Fibroblast of lung (primary cell): ENCODE results near the gene STRBP. TPM values are rescaled to one million over a fixed set of nuclear protein-coding genes. Genes with fewer than 3 reads are reported as not detected.

Experiments
- DNase-seq, 2 donors: peaks; one replicate each; pipeline versions ENCODE4 v3.0.0 to v3.0.0-alpha.2; 2010; ENCODE audit warnings: low read depth in 2 of 2
- H2AFZ ChIP-seq: 2 replicates; pipeline ENCODE4 v1.5.1; 2012; ENCODE audit warnings: low read length, control low read depth, inconsistent platforms
- H3K27ac ChIP-seq: 2 replicates; pipeline ENCODE4 v1.5.1; 2011; ENCODE audit warnings: low read length, control low read depth; ENCODE audit not compliant: insufficient read depth
- H3K27me3 ChIP-seq: 2 replicates; pipeline ENCODE4 v1.5.1; 2011; ENCODE audit warnings: mild to moderate bottlenecking, low read length; ENCODE audit not compliant: control insufficient read depth, insufficient read depth
- H3K36me3 ChIP-seq: 2 replicates; pipeline ENCODE4 v1.5.1; 2011; ENCODE audit warnings: low read length; ENCODE audit not compliant: control insufficient read depth, insufficient read depth
- H3K4me1 ChIP-seq: 2 replicates; pipeline ENCODE4 v1.5.1; 2011; ENCODE audit warnings: low read length; ENCODE audit not compliant: control insufficient read depth, insufficient read depth; ENCODE audit errors: extremely low read depth
- H3K4me2 ChIP-seq: 2 replicates; pipeline ENCODE4 v1.5.1; 2011; ENCODE audit warnings: low read length, control low read depth; ENCODE audit not compliant: insufficient read depth; ENCODE audit errors: extremely low read depth
- H3K4me3 ChIP-seq, 4 experiments: fragments of 200-600 bp in 1 of 4; sonication (generic) in 1 of 4; replicated peaks in 1 of 4; 2 replicates each; pipeline ENCODE4 v1.5.1; 2011 to 2016; ENCODE audit warnings: low read length in 4 of 4, low read depth in 3 of 4, mild to moderate bottlenecking in 3 of 4, control low read depth in 2 of 4, inconsistent platforms in 1 of 4, mixed read lengths in 1 of 4; ENCODE audit not compliant: insufficient read depth in 1 of 4; ENCODE audit errors: control extremely low read depth in 1 of 4
- H3K79me2 ChIP-seq: 2 replicates; pipeline ENCODE4 v1.5.1; 2012; ENCODE audit warnings: mild to moderate bottlenecking, low read length, inconsistent platforms; ENCODE audit not compliant: control insufficient read depth, insufficient read depth
- H3K9ac ChIP-seq: 2 replicates; pipeline ENCODE4 v1.5.1; 2011; ENCODE audit warnings: mild to moderate bottlenecking, low read length, control low read depth; ENCODE audit not compliant: insufficient read depth
- H3K9me3 ChIP-seq: 2 replicates; pipeline ENCODE4 v1.5.1; 2012; ENCODE audit warnings: low read depth, low read length; ENCODE audit not compliant: control insufficient read depth, insufficient read depth
- H4K20me1 ChIP-seq: 2 replicates; pipeline ENCODE4 v1.5.1; 2011; ENCODE audit warnings: low read length; ENCODE audit not compliant: control insufficient read depth, insufficient read depth; ENCODE audit errors: extremely low read depth
- EZH2 ChIP-seq: IDR thresholded peaks from 2 replicates; pipeline ENCODE4 v1.5.1; 2012; ENCODE audit warnings: low read length, control low read depth, mild to moderate bottlenecking; ENCODE audit errors: missing control alignments
- polyA plus RNA-seq, 2 donors: library from polyadenylated mRNA; depleted of rRNA in 1 of 2; stranded (reverse) in 1 of 2; unstranded in 1 of 2; fragments of >200 nt; gene quantifications; 2 replicates each; pipeline ENCODE4 v1.2.1, GENCODE V29; 2011 to 2012; ENCODE audit warnings: missing spikeins in 1 of 2
- total RNA-seq: library from RNA; depleted of rRNA; stranded (reverse); fragments of >200 nt; gene quantifications from 2 replicates; pipeline ENCODE4 v1.2.1, GENCODE V29; 2014
- TF ChIP-seq, protein P1 (sequence below), 2 donors: IDR thresholded peaks in 1 of 2; conservative IDR thresholded peaks in 1 of 2; 1 replicate in 1 of 2; 2 replicates in 1 of 2; pipeline ENCODE4 v1.5.1; 2011 to 2012; ENCODE audit warnings: low read length in 2 of 2, control low read depth in 1 of 2, inconsistent platforms in 1 of 2, low read depth in 1 of 2, mild to moderate bottlenecking in 1 of 2

STRBP gene
- total and polyA plus RNA-seq, 2 donors (not counting 1 experiment from before 2014, with no cell fraction given), result 3.3 to 5.9 TPM

GRCh38 chr9:123081824-123082223, 186.6 kb downstream of the STRBP start:
- Histone ChIP-seq H3K9ac (no peak overlapping the region), H3K4me1 (no peaks in the 10 kb centered on the region), H3K27ac (no peak overlapping the region), H4K20me1 (no peaks in the 10 kb centered on the region), H3K4me3 (no peak overlapping the region), H3K36me3 (peaks cover 2% of the 10 kb centered on the region), H3K9me3 (no peaks in the 10 kb centered on the region), H3K27me3 (no peaks in the 10 kb centered on the region), H2AFZ (no peak overlapping the region), H3K79me2 (no peaks in the 10 kb centered on the region), H3K4me2 (no peak overlapping the region)
- peak; percentile 43 to 58 for DNase-seq
- TF ChIP-seq, protein P1, sequence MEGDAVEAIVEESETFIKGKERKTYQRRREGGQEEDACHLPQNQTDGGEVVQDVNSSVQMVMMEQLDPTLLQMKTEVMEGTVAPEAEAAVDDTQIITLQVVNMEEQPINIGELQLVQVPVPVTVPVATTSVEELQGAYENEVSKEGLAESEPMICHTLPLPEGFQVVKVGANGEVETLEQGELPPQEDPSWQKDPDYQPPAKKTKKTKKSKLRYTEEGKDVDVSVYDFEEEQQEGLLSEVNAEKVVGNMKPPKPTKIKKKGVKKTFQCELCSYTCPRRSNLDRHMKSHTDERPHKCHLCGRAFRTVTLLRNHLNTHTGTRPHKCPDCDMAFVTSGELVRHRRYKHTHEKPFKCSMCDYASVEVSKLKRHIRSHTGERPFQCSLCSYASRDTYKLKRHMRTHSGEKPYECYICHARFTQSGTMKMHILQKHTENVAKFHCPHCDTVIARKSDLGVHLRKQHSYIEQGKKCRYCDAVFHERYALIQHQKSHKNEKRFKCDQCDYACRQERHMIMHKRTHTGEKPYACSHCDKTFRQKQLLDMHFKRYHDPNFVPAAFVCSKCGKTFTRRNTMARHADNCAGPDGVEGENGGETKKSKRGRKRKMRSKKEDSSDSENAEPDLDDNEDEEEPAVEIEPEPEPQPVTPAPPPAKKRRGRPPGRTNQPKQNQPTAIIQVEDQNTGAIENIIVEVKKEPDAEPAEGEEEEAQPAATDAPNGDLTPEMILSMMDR (conservative IDR thresholded peaks at IDR 0.05 in 1 of 2, IDR thresholded peaks at IDR 0.05 in 1 of 2; ENCODE audit: low read depth in 1 of 2, low read length in 2 of 2), result peak; percentile 61 to 65
- TF ChIP-seq EZH2, result no peak

DNA sequence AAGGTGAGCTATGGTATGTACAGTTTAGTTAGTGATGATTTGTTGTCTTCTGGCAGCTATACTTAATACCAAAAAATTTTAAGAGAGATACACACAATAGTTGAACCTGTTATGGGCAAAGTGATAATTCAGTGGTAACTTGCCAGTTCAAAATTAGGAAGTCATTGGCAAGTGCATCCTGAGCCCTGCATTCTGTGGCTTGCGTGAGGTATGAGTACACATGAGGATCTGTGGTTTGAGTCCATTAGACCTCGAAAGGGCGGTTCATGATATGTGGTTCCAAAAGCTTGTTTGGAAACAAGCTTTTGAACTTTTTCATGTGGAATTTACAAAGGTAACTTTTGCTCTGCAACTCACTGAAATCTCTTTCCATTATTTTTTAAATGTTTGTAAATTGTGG, 187.9 kb downstream of the STRBP start:
- Histone ChIP-seq H3K79me2 (no peaks in the 10 kb centered on the region), H3K36me3 (peaks cover 2% of the 10 kb centered on the region), H3K4me1 (no peaks in the 10 kb centered on the region), H3K4me3 (no peak overlapping the region), H2AFZ (no peak overlapping the region), H3K9me3 (no peaks in the 10 kb centered on the region), H4K20me1 (no peaks in the 10 kb centered on the region), H3K27me3 (no peaks in the 10 kb centered on the region), H3K4me2 (no peak overlapping the region), H3K9ac (no peak overlapping the region), H3K27ac (no peak overlapping the region)
- no peak for TF ChIP-seq EZH2
- TF ChIP-seq, protein P1 (conservative IDR thresholded peaks at IDR 0.05 in 1 of 2, IDR thresholded peaks at IDR 0.05 in 1 of 2; ENCODE audit: low read depth in 1 of 2, low read length in 2 of 2), result no peak
- no peak for DNase-seq

GRCh38 chr9:123074628-123075027, 193.8 kb downstream of the STRBP start:
- Histone ChIP-seq H3K36me3 (peaks cover 3% of the 10 kb centered on the region), H2AFZ (no peak overlapping the region), H4K20me1 (no peaks in the 10 kb centered on the region), H3K4me3 (no peak overlapping the region), H3K27ac (peak overlapping the region; percentile 35), H3K79me2 (no peaks in the 10 kb centered on the region), H3K4me1 (peaks cover 10% of the 10 kb centered on the region), H3K4me2 (no peak overlapping the region), H3K27me3 (no peaks in the 10 kb centered on the region), H3K9me3 (no peaks in the 10 kb centered on the region), H3K9ac (no peak overlapping the region)
- DNase-seq, result no peak
- no peak for TF ChIP-seq EZH2
- TF ChIP-seq, protein P1 (conservative IDR thresholded peaks at IDR 0.05 in 1 of 2, IDR thresholded peaks at IDR 0.05 in 1 of 2; ENCODE audit: low read depth in 1 of 2, low read length in 2 of 2), result no peak
